Panc1 (cell line): ENCODE measurements around the gene SYT9. TPM values are rescaled to one million over a fixed set of nuclear protein-coding genes. Genes with fewer than 3 reads are reported as not detected.

ENCODE experiments used
- ATAC-seq: fragments of 200-7000 bp; cut with Tn5 transposase; 2 replicates; pipeline ENCODE4 v1.9.1; 2020; ENCODE audit warnings: mild to moderate bottlenecking, moderate library complexity
- BruUV-seq: library from RNA; stranded (reverse); fragments of 400-500 nt; replicated peaks from 2 replicates; lab custom pipeline; 2021; lab: Mats Ljungman, UMichigan
- CTCF ChIA-PET: fragments of 300-600 bp; sonication (Branson Sonifier 250); formaldehyde crosslinking; loops from one replicate; lab custom pipeline; 2022; ENCODE audit warnings: antibody characterized with exemption; lab: Charles Lee
- POLR2A ChIA-PET: fragments of 300-600 bp; sonication (Branson Sonifier 250); formaldehyde crosslinking; loops from one replicate; lab custom pipeline; 2022; ENCODE audit warnings: antibody characterized with exemption; lab: Charles Lee
- DNase-seq: peaks from one replicate; pipeline ENCODE4 v3.0.0-alpha.2; 2010; ENCODE audit warnings: low read depth, low spot score
- H3K27ac ChIP-seq: 2 replicates; pipeline ENCODE4 v1.5.1; 2011; ENCODE audit warnings: mild to moderate bottlenecking, low read length, inconsistent platforms
- H3K27me3 ChIP-seq: fragments of 200-500 bp; sonication (Bioruptor generic); 2 replicates; pipeline ENCODE4 v1.6.0; 2014; ENCODE audit warnings: low read length, inconsistent platforms; ENCODE audit not compliant: control insufficient read depth, insufficient read depth
- H3K36me3 ChIP-seq: fragments of 200-500 bp; sonication (Bioruptor generic); 2 replicates; pipeline ENCODE4 v1.5.1; 2014; ENCODE audit warnings: inconsistent platforms, mild to moderate bottlenecking, low read length, moderate library complexity; ENCODE audit not compliant: control insufficient read depth, insufficient read depth
- H3K4me1 ChIP-seq: 2 replicates; pipeline ENCODE4 v1.5.1; 2011; ENCODE audit warnings: inconsistent platforms, mild to moderate bottlenecking, low read length, moderate library complexity; ENCODE audit not compliant: control insufficient read depth, insufficient read depth
- H3K4me3 ChIP-seq, 2 experiments: 2 replicates each; pipeline ENCODE4 v1.5.1; 2011 to 2012; ENCODE audit warnings: low read depth in 2 of 2, low read length in 2 of 2, mild to moderate bottlenecking in 2 of 2, inconsistent platforms in 1 of 2, moderate library complexity in 1 of 2
- H3K9me3 ChIP-seq: fragments of 200-500 bp; sonication (Bioruptor generic); 2 replicates; pipeline ENCODE4 v1.5.1; 2014; ENCODE audit warnings: low read depth, mild to moderate bottlenecking, inconsistent platforms, low read length, moderate library complexity; ENCODE audit not compliant: control insufficient read depth, insufficient read depth
- POLR2AphosphoS5 ChIP-seq: IDR thresholded peaks from 2 replicates; pipeline ENCODE4 v1.6.1; 2012; ENCODE audit warnings: mild to moderate bottlenecking, low read depth, low read length, moderate library complexity
- SIN3A ChIP-seq: IDR thresholded peaks from 2 replicates; pipeline ENCODE4 v1.6.1; 2012; ENCODE audit warnings: low read depth, mild to moderate bottlenecking, low read length, moderate library complexity, borderline replicate concordance; ENCODE audit not compliant: insufficient read depth
- TCF7L2 ChIP-seq: IDR thresholded peaks from 2 replicates; pipeline ENCODE4 v1.6.1; 2011; ENCODE audit warnings: mild to moderate bottlenecking, low read depth, low read length, inconsistent platforms
- in situ Hi-C: cut with HindIII; loops from 2 replicates; pipeline ENCODE4 v1.10.0; 2016; ENCODE audit warnings: low sequenced_read_pairs, low pct_unique_long_range_greater_than_20kb
- intact Hi-C: fragments of 100-400 bp; cut with micrococcal nuclease; formaldehyde crosslinking; loops from one replicate; pipeline ENCODE4 v1.10.0; 2022; ENCODE audit not compliant: unreplicated experiment
- total RNA-seq: library from RNA; stranded (reverse); gene quantifications from one replicate; pipeline ENCODE4 v1.2.1, GENCODE V29; 2021; ENCODE audit not compliant: unreplicated experiment
- TF ChIP-seq, protein P1 (sequence below), 2 experiments: IDR thresholded peaks; 2 replicates each; pipeline ENCODE4 v1.6.1; 2011 to 2012; ENCODE audit warnings: low read depth in 2 of 2, control low read depth in 1 of 2, low read length in 1 of 2, mild to moderate bottlenecking in 1 of 2, moderate library complexity in 1 of 2; ENCODE audit not compliant: insufficient read depth in 1 of 2
- TF ChIP-seq, protein P2 (sequence below): fragments of 450-650 bp; IDR thresholded peaks from 2 replicates; pipeline ENCODE4 v1.5.1; 2017; ENCODE audit warnings: mild to moderate bottlenecking

SYT9 gene
- total RNA-seq, 1 experiment from 2014 or later: 3.7 TPM

DNA sequence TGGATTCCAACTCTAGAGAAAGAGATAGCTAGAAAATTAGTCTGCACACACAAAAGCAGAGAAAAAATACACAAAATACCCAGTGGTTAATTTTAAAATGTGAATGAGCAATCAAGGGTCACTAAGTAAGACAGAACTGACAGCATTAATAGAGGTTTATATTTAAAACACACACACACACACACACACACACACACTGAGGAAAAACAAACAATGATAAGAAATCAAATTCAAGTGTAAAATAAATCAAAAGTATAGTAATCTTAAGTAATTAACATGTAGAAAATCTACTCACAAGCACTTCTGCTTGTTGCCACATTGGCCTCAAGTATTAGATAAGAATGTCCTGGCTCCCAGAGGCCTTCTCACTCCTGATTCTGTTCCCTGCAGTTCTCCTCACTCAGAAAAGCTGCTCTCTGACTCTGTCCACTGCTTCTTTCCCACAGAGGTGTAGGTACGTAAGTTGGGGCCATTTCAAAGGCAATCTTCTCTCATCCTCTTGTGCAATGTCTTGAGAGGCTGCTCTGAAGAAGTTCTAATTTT is 200.3 kb downstream of the SYT9 start:
- CTCF ChIA-PET: no interaction called here
- no peak for ATAC-seq
- TF ChIP-seq, protein P1, sequence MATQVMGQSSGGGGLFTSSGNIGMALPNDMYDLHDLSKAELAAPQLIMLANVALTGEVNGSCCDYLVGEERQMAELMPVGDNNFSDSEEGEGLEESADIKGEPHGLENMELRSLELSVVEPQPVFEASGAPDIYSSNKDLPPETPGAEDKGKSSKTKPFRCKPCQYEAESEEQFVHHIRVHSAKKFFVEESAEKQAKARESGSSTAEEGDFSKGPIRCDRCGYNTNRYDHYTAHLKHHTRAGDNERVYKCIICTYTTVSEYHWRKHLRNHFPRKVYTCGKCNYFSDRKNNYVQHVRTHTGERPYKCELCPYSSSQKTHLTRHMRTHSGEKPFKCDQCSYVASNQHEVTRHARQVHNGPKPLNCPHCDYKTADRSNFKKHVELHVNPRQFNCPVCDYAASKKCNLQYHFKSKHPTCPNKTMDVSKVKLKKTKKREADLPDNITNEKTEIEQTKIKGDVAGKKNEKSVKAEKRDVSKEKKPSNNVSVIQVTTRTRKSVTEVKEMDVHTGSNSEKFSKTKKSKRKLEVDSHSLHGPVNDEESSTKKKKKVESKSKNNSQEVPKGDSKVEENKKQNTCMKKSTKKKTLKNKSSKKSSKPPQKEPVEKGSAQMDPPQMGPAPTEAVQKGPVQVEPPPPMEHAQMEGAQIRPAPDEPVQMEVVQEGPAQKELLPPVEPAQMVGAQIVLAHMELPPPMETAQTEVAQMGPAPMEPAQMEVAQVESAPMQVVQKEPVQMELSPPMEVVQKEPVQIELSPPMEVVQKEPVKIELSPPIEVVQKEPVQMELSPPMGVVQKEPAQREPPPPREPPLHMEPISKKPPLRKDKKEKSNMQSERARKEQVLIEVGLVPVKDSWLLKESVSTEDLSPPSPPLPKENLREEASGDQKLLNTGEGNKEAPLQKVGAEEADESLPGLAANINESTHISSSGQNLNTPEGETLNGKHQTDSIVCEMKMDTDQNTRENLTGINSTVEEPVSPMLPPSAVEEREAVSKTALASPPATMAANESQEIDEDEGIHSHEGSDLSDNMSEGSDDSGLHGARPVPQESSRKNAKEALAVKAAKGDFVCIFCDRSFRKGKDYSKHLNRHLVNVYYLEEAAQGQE (IDR thresholded peaks at IDR 0.05; ENCODE audit: insufficient read depth in 1 of 2, low read depth in 2 of 2, low read length in 1 of 2): no peak
- TF ChIP-seq, protein P2, sequence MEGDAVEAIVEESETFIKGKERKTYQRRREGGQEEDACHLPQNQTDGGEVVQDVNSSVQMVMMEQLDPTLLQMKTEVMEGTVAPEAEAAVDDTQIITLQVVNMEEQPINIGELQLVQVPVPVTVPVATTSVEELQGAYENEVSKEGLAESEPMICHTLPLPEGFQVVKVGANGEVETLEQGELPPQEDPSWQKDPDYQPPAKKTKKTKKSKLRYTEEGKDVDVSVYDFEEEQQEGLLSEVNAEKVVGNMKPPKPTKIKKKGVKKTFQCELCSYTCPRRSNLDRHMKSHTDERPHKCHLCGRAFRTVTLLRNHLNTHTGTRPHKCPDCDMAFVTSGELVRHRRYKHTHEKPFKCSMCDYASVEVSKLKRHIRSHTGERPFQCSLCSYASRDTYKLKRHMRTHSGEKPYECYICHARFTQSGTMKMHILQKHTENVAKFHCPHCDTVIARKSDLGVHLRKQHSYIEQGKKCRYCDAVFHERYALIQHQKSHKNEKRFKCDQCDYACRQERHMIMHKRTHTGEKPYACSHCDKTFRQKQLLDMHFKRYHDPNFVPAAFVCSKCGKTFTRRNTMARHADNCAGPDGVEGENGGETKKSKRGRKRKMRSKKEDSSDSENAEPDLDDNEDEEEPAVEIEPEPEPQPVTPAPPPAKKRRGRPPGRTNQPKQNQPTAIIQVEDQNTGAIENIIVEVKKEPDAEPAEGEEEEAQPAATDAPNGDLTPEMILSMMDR: no peak
- no peak for TF ChIP-seq POLR2AphosphoS5
- TF ChIP-seq SIN3A: no peak
- TF ChIP-seq TCF7L2: no peak
- no TSS peak for BruUV-seq
- no peak overlapping the region for H3K4me3 ChIP-seq
- no peaks in the 10 kb centered on the region for H3K27me3 ChIP-seq
- no peaks in the 10 kb centered on the region for H3K4me1 ChIP-seq
- in situ Hi-C loops (no loop called here), intact Hi-C loops (no loop called here)
- POLR2A ChIA-PET: no interaction called here
- H3K27ac ChIP-seq: no peak overlapping the region
- H3K9me3 ChIP-seq: no peaks in the 10 kb centered on the region
- no peaks in the 10 kb centered on the region for H3K36me3 ChIP-seq
- no peak for DNase-seq

DNA sequence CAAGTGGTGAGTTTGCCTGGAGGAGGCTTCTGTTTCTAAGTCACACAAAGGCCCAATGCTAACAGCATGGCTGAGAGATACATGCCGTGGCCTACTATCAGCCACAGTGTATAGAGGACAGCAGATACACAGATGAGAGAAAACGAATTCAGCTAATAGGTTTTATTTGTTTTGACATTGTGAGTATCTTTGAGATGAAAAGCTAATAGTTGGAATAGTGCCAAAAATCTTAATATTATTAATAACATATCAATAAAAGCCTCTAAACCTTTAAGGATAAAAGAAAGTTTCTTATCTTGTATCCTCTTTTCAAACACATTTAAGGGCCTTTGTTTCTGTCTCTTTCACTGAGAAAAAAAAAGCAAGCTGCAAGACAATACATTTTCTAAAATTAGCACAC is 203.2 kb downstream of the SYT9 start:
- Histone ChIP-seq H3K27ac (no peak overlapping the region), H3K4me1 (no peaks in the 10 kb centered on the region), H3K9me3 (no peaks in the 10 kb centered on the region), H3K27me3 (no peaks in the 10 kb centered on the region), H3K4me3 (no peak overlapping the region), H3K36me3 (no peaks in the 10 kb centered on the region)
- no TSS peak for BruUV-seq
- CTCF ChIA-PET: no interaction called here
- ATAC-seq: no peak
- no peak for DNase-seq
- intact Hi-C loops: no loop called here
- in situ Hi-C loops: no loop called here
- TF ChIP-seq, protein P1 (IDR thresholded peaks at IDR 0.05; ENCODE audit: insufficient read depth in 1 of 2, low read depth in 2 of 2, low read length in 1 of 2): no peak
- TF ChIP-seq SIN3A: no peak
- TF ChIP-seq, protein P2: no peak
- no peak for TF ChIP-seq POLR2AphosphoS5
- no peak for TF ChIP-seq TCF7L2
- POLR2A ChIA-PET: no interaction called here
